HG02973 (cell line): Measurements from ENCODE around the gene ALS2.
A peak's percentile ranks its signal among the peaks of the same experiment; 100 is the strongest.
"Not testable (repeated sequence)": the region's sequence is repeated elsewhere in the genome, so short reads cannot be mapped to it uniquely, and the experiment has no call there.

Experiments
- ATAC-seq: cut with Tn5 transposase; IDR thresholded peaks from one replicate; pipeline ENCODE4 v1.9.1; 2021; ENCODE audit warnings: moderate library complexity; ENCODE audit not compliant: unreplicated experiment

The ALS2 gene

DNA sequence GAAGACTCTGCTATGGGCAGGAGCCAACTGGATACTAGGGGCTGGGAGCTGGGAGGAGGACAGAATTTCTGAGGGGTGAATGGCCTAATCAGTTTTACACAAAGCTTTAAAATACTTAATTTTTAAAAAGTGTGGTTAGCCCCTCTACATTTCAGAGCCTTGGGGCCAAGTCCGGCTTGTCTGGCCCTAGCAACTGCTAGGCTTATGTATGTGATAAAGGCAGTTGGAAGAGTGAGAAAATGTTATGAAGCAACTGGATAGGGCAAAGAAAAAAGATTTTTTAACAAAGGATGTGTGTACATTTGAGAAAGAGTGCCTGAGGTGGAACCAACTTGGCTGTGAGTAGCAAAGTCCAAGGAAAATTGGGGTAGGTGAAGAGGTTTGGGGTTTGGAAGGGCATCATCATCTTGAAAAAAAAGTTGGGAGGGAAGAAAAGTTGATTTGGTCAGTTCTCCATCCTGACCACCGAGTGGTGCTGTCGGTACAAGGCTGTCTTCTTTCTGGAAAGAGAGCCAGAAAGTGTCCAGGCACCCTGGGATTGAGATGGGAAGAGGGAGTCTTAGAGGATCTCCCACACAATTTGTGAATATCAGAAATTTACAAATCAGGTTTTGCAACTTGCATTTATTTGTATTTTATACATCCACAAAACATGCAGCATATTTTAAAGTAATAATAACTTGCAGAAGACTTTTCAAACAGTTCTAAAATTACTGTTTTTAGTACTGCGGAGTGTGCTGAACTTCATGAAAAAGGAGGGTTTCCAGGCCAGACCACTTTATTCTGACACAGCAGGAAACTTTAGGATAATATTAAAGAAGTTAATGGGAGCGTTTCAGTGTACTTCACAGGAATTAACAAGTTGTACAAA, 15.1 kb upstream of the ALS2 start:
- ATAC-seq, result no peak

DNA sequence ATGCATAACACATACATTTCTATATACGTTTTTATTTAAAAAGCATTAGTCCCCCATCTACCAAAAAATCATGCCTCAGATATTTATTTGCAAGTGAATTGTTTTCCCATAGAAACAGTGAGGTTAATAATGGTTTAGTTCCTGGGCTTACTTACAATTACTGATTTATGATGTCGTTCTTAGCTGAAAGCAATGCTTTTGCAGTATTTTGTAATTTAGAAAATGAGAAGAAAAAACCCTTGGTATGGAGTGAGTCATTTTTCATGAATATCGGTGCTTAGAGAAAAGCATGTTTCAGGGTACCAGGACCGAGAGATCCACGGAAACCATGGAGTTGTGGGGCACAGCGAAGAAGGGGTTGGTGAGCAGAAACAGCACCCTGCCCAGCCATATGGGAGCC, 13.6 kb upstream of the ALS2 start:
- no peak for ATAC-seq

DNA sequence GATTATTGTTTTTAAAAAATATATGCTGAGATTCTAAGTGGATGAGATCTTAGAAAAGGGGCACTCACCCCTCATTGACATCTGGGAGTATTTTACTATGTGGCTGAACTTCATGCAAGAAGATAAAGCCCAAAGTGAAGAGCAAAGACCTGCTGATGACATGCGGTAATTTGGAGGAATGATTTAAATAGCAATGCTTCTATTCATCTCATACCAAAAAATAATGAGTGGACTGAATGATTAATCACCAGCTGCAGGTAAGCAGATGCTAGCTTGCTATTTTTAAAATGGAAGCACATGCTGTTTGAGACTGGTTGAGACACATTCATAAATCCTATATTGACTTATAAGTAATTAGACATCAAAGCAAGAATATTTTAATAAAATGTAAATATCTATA, 12.9 kb upstream of the ALS2 start:
- no peak for ATAC-seq

DNA sequence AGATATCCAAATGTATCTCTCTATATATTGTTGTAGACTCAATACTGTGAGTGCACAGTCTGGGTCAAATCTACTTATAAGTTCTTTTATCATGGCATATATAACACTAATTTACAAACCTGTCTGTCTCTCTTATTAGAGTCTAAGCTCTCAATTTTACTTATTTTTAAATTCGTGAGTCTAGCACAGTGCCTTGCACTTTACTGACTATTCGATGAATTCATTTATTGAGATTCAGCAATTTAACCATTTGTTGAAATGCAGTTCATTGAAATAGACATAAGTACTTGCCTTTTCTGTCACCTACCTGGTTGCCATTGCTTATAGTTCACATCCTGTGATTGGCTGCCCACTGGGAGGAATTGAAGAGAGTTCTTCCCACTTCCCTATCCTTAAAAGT, 10.3 kb upstream of the ALS2 start:
- ATAC-seq, result no peak

DNA sequence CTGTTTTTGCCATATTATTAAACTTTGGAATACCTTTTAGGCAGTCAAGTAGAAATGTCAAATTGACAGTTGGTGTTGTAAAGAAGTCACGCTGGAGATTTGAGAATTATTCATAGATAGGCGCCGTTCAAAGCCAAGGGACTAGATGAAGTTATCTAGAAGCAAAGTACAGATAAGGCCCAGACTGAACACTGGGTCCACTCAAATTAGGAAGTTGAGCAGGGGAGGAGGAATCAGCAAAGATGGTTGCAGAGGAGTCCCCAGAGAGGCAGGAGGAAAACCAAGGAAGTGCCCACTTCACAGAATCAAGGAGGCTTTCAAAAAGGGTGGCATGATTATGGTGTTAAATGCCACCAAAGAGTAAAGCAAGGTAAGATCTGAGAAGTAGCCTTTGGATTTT, 9.6 kb upstream of the ALS2 start:
- no peak for ATAC-seq

DNA sequence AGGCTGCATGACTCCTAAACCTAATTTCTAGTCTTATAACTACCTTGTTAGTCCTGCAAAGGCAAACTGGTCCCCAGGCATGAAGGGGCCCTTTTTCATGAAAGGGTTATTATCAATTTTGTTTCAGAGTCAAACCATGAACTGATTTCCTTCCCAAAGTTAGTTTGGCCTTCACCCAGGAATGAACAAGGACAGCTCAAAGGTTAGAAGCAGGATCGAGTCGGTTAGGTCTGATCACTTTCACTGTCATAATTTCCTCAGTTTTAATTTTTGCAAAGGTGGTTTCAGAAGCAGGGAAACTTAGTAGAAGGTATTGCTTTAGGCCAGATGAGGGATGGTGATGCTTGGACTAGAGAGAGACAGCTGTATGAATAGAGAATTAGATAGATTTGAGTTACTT, 8.7 kb upstream of the ALS2 start:
- no peak for ATAC-seq

DNA sequence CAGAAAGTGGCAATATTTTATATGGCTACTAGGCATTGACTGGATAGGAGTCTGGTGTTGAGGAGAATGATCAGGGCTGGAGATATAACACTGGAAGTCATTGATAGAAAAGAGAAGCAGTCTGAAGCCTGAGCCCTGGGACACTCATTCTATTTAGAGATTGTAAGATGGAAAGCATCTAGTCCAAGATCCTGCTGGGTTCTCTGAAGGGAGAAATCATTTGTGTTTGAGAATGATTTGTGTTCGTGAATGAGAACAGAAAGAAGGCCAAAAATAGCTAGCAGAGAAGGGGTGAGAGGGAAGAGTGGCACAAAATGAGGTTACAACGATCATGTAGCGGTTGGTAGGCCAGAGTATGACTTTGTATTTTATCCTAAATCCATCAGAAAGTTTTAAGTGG, 7.6 kb upstream of the ALS2 start:
- ATAC-seq, result no peak

DNA sequence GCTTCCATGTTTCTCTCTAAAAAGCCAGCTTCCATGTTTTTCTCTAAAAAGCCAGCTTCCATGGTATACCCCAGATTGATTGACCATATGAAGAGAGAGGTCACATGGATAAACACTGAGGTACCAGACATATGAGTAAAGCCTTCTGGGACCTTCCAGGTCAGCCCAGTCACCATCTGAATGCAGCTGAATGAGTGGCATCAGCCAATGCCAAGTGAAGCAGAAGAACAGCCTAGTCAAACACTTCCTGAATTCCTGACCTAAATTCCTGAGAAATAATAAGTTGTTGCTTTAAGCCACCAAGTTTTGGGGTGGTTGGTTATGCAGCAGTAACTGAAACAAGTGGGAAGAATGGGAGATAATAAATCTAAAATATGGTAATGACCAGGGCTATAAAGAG, 5.7 kb upstream of the ALS2 start:
- ATAC-seq, result no peak

DNA sequence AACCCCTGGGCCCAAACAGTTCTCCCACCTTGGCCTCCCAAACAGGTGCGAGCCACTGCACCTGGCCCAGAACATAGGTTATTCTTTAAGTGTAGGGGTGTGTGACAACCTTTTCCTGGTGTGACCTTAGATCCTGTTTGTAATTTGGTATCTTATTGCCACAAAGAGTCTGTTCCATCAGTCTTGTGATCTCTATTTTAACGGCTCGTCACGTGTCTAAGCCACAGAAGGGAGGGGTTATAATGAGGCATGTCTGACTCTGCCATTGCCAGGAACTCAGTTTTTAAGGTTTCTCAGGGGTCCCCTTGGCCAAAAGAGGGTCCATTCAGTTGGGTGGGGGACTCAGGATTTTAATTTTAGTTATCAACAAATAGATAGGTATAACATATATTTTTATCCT, 4.4 kb upstream of the ALS2 start:
- no peak for ATAC-seq

DNA sequence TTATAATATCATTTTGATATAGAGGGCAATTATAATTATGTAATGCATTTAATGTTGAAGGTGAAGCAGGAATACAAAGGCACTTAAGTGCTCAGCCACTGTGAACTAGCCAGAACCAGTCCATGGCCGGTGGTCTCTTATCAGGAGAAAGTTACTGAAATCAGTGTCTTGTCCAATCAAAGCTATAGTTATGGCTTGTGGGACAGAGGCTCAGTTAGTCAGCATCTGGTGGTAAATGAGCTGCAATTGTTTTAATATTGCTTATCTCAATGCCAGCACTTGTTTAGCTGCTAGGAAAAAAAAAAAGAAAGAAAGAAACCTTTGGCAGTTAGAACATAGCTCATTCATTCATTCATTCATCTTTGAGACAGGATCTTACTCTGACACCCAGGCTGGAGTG, 3.8 kb upstream of the ALS2 start:
- ATAC-seq, result no peak

DNA sequence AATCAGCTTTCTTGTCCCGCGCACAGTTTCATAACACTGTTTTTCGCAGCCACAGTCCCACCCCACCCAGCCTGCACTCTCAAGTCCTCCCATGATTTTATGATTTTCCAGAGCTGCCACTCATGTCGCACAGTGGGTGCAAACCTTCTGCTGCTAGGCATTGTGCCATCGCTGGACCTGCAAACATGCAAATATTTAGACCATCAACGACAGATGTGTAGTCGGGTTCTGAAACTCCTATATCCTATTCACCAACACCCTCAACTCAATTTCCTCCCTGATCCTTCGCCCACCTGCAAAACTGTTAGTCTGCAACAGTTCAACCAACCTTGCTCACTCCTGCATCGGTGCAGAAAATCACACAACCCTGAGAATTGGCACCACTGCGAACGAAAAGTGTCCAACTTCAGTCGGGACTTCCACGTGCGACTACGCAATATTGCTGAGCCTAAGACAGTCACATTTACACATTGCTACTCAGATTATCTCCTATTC, 871 bp upstream of the ALS2 start:
- ATAC-seq, result no peak

DNA sequence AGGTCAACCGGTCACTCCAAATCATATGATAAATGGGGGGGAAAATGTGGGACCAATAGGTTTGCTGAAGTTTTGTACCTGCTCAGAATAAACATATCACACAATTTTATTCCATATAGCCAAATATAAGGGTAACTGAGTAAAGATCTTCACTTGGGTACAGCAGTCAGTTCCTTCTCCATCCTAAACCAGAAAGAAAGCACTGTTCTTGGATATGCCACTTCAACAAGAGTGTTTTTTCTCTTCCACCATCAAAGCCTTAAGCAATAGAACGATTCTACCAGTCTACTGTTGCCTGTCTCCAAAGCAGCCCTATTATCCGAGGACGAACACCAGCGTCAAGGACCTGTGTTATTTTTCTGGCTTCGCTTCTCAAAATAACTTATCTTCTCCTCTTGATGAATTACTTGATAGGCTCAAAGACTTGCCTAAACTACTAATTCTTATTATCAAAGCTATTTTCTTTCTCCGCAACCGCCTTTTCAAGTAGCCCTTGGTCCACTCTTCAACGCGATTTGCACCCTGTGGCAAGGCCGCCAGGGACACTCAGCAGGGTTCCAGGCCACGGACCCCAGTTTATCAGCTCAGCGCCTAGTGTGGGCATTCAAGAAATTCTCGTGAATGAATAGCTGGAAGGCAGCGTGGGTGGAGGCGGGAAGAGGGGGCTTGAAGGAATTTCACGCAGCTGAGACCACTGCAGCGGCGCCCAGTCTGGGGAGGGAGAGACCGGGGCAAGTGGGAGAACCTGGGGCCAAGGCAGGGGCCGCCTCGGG, 646 bp downstream of the ALS2 start:
- peak; percentile 10 for ATAC-seq

DNA sequence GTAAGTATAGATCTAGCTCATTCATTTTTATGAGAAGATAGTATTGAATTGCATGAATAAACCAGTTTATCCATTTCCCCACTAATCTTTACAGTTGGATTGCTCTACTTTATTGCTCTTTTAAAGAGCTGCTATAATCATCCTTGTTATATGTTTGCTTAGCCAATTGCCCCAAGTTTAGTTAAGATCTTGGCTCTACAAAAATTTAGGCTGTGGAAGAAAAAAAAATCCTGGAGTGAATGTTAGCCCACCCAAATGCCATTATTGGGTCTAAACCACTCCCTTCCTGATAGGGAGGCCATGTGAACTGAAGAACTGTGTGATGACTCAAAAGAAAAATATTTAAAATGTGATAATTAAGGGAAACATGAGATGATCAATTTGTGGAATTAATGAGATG, 2.9 kb downstream of the ALS2 start:
- no peak for ATAC-seq

DNA sequence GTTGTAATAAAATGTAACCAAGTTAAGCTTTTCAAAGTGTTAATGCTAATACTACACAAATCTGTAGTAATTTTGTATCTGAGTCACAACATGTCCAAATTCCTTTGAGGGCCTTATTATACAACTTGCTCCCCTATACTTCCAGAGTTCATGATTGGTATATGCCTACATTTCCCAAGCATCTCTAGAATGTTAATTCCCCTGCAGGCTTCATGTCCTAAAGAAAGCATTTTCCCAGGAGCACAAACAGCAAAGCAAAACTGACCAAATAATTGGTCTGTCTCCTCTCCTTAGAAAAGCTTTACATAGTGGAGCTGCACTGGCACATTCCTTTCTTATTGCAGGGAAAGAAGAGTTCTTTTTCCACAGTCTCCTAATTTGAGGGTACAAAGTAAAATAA, 3.7 kb downstream of the ALS2 start:
- ATAC-seq, result no peak

DNA sequence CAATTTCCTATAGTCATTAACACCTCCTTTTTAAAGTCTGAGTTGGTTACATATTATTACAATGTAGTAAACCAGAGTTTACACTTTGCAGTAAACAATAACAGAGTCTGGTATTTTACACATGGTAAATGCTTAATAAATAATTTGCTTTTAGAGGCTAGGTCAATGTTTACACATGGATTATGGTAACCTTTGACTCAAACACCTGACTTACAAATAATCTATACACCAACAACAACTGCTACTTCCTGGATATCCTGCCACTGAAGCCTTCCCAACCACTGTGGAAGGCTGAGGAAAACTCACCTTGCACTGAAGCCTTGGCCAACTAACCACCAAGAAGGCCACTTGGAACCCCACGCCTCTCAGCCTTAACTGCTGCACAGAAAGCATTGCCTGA, 5.4 kb downstream of the ALS2 start:
- no peak for ATAC-seq

DNA sequence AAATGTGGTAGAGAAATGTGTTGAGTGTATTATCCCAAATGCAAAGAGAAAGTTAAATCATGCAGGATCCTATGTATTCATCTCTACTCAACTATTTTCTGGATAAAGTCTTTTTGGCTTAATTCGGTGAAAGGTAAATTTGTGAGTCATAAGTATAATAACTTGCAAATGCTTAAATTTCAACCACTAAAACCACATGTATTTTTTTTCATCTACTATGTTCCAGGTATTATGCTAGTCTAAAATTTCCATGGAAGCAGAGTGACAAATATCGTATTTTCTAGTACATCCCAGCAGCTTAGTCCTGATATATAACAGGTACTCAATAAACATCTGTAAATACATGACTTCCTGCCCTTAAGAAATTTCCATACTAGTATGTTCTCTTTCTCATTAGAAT, 6.2 kb downstream of the ALS2 start:
- ATAC-seq, result no peak

DNA sequence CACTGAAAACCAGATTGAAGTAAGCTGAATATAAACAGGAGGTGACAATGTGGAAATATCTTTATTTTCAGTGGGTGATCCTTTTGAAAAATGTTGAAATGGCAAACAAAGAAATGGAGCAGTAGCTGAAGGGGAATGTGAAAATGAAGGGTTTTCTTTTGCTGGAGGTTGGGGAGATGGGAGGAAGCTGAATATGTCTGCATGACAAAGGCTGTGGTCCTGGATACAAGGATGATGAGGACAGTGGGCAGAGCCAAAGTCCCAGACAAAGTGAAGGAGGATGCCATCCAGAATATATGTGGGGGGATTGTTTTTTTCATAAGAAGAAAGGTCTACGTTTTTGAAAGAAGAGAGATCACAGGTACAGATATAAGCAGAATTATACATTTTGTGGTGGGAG, 6.7 kb downstream of the ALS2 start:
- ATAC-seq, result no peak

DNA sequence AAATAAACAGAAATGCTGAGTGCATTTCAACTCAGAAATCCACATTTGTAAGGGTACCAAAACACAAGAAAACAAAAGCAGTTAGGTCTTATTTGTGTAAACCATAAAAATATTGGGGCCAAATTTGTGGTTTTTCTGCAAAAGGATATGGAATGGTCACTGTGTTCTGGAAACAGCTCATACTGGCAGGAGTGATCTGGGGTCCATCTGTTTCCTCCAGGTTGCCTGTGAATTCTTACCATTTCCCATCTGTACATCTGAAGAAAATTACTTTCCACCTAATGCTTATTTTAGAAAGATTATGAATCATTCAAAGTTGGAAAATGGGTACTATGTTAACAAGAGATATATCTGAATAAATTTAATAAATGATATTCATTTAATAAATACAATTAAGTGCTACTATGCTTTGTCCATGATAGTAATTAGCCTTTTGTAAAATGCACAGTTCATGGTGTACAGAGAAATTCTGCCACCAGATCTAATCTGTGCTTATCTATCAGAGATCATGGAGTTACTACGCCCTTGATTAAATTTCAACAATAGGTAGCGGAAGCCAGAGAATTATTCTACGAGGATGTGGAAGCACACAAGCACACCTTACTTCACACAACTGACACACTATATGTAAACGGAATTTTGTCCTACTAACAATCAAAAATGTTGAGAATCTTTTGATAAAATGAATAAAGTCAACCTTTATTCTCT, 10.9 kb downstream of the ALS2 start:
- ATAC-seq, result no peak

DNA sequence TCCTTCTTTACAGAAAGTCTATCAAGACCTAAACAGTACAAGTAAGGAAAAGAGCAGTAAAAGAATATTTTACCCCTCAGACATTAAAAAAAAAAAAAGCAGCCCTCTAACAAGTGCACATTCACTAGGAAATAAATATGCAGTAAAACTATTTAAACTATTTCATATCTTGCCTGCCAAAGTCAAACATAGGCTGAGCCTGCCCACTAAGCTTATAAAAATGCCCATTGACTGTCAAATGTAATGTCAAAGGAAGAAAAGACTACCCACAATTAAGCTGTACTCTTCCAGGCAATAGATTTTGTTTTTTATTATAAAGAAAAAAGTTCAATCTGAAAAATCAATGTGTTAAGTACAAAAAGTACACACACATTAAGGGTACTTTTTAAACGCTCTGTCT, 11.8 kb downstream of the ALS2 start:
- no peak for ATAC-seq

DNA sequence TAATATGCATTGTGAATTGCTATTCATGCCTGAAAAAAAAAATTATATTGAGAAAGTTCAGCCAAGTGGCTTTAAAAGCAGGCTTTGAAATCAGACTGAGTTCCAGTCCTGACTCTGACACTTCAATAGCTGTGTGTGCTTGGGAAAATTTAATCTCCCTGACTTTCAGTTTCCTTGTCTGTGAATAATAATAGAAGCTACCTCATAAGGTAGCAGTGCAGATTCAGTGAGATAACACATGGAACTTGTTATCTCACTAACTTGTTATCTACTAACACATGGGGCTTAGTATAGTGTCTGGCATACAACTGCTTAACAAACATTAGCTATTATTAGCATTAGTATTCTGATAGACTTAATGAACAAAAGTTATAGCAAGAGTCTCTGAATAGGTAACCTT, 14.9 kb downstream of the ALS2 start:
- ATAC-seq, result no peak

DNA sequence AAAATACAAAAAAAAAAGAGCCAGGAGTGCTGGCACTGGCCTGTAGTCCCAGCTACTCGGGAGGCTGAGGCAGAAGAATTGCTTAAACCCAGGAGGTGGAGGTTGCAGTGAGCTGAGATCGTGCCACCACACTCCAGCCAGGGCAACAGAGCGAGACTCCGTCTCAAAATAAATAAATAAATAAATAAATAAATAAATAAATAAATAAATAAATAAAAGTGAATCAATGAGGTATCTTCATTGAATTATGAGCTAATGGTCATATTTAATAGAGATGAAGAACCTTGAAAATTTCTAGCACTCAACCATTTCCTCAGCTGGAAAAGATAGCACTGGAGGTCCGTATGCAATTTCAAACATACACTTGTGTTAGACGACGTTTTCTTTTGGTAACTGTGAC, 16.3 kb downstream of the ALS2 start:
- not testable (repeated sequence) for ATAC-seq

DNA sequence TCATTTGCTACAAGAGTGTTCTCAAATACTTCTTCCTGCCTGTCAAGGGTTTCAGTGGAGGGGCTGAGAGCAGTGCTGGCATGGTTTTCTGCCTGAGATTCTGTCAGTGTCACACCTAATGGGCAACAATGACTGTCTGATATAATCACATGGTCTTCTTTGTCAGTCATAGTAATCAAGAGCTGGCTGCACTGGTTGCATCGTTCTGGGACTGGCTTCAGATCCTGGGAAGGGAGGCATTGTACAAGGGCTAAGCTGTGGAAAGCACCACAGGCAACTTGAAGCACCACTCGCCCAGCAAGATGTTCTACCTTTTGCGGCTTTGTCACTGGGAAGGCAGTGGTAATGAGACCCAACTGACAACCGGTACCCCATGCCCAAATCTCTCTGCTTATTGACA, 19.6 kb downstream of the ALS2 start:
- ATAC-seq, result no peak
